Activated gamma-delta T cell treated with Interleukin-2 at 50 U/mL for 16 hours (primary cell): ENCODE results near the gene FAM9C.
"Not testable (repeated sequence)": the region's sequence is repeated elsewhere in the genome, so short reads cannot be mapped to it uniquely, and the experiment has no call there.

Source experiments
- DNase-seq: peaks from one replicate; pipeline ENCODE4 v3.0.0-alpha.2; 2020

The FAM9C gene

DNA sequence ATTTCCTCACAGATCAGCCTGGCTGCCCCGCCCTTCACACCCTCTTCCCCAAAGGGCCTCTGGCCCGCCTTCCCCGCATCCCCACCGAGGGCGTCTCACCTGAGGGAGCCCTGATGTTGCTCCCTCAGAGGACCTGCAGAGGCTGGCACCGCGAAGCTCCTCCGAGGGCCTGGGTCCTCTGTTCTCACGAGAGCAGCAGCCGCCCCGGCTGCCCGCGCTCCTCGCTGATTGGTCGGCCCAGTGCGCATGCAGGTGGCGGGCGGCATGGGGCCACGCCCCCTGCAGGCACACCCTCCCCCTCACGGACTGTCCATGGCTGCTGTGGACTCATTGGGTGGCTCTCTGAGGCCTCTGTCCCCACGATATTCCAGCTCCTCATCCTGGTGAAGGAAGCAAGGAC, at the start of gene FAM9C:
Gene FAM9C, minus strand, starts transcription at position 180 of the 400 bp plus-strand sequence. CDS start 831 bp downstream, outside the sequence.
- no peak for DNase-seq

- DNase-seq, result no peak
Measured at GRCh38 chrX:13093529-13094140, 49.2 kb upstream of the FAM9C start.

GRCh38 chrX:13092455-13092941, 48.1 kb upstream of the FAM9C start:
- DNase-seq, result peak; percentile 71

- DNase-seq, result no peak
Measured at GRCh38 chrX:13091111-13091765, 46.8 kb upstream of the FAM9C start.

DNA sequence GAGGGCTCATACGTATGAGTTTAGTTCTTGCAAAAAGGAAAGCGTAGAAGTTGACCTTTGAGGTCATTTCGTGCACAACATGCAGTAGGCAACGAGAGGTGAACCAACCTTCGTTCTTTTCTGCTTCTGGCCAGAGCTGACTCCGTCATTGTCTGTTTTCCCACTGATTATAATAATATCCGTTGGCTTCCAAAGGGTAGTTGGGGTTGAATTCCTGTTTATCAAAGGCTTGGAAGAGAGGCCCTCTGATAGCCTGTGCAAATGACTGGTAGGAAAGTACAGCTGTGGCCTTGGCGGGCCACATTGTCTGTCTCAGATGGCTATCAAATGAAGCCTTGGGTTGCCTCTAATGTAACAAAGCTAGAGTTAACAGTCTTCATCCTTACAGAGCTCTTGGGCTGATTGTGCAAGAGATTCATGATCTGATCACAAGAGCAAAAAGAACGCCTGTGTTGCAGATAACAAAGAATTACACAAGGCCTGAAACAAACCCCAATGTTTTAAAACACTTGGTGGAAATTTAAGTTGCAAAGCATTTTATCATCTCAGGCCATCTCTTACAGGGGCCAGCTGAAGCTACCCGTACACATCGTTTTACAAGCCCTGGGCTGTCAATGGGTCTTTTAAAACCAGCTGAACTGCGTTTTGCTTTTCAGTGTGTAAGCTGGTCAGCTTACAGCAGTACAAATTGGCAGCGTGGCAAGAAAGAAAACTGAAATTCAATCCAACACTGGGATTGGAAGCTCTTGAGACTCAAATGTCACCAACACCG, 46.1 kb upstream of the FAM9C start:
- DNase-seq, result no peak

DNA sequence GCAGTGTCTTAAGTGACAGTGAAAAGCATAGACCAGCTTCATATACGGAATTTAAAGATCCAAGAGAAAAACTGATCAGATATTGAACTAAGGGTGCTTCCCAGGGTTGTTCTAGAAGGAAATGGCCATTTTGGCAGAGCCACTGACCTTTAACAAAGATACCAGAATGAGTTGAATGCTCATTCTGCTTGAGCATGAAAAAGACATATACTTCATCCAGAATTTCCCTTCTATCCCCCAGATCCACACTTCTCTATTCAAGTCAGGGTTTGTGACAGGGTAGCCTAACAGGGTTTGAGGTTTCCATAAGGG, 45.6 kb upstream of the FAM9C start:
- DNase-seq, result no peak

GRCh38 chrX:13088156-13088487, 43.7 kb upstream of the FAM9C start:
- DNase-seq, result no peak

DNA sequence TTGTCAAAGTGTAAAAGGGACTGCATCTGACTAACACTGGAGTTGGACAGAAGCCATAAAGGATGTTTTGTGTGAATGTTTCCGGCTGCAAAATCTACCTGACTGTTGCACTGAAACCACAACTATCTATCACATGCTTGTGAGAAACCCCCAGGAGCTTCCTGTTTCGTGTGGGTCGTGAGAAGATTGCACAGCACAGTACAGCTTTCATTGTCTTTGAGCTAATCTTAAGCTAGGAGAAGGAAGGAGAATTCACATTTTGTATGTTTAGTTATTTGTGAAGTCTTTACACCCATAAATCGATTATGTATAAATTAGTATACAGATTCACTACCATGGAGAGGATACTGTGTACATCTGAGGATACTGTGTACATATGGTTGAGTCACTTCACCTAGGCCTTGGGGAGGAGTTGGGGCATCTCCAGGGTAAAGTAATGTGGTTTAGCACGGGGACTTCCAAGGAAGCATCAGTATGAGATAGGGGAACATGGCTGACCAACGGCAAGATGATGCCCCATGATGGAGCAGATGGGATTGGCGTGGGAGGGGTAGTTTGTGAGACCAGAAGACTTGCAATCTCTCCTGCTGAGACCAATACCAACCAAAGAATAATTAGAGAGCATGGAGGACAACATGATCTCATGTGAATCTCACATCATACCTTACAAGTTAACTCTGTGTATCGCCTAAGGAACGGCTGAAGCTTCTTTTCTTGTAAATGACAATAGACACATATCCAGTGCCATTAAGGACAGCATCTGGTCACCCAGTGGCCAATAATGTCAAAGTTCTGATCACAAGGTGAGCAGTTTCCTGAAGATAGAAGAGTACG, 43.1 kb upstream of the FAM9C start:
- peak; percentile 68 for DNase-seq

DNA sequence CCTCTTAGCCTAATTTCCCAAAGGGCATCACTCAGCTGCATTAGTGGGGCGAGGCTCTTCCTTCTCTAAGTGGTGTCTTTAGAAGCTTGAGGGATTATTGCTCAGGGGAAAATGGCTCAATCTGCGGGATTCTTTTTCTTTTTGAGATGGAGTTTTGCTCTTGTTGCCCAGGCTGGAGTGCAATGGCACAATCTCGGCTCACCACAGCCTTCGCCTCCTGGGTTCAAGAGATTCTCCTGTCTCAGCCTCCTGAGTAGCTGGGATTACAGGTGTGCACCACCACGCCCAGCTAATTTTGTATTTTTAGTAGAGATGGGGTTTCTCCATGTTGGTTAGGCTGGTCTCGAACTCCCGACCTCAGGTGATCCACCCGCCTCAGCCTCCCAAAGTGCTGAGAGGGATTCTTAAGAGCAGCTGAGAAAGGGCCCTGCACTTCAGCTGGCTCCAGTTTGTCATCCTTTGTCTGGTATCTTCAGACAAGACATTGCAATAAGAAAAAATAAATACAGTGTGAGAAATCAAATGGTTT, 42.4 kb upstream of the FAM9C start:
- not testable (repeated sequence) for DNase-seq

GRCh38 chrX:13086076-13086475, 41.7 kb upstream of the FAM9C start:
- DNase-seq, result no peak

- DNase-seq, result peak; percentile 55
Measured at GRCh38 chrX:13085526-13085925, 41.1 kb upstream of the FAM9C start.

DNA sequence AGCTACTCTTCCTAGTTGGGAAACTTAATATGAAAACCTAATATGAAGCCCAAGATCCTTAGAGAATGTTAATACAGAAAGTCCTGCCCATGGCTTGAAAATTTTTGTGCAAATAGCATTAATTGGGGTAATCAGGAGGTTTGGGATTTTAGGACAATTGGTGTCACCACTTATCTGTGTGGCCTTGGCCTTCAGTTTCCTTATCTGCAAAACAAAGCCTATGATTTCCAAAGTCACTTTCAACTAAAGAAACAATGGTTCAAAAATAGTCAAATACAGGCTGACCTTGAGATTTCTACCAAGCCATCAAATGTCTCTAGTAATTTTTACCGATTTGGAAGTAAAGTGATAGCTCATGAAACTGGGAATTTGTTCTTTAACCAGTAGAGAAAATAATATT, 40.2 kb upstream of the FAM9C start:
- DNase-seq, result no peak

DNA sequence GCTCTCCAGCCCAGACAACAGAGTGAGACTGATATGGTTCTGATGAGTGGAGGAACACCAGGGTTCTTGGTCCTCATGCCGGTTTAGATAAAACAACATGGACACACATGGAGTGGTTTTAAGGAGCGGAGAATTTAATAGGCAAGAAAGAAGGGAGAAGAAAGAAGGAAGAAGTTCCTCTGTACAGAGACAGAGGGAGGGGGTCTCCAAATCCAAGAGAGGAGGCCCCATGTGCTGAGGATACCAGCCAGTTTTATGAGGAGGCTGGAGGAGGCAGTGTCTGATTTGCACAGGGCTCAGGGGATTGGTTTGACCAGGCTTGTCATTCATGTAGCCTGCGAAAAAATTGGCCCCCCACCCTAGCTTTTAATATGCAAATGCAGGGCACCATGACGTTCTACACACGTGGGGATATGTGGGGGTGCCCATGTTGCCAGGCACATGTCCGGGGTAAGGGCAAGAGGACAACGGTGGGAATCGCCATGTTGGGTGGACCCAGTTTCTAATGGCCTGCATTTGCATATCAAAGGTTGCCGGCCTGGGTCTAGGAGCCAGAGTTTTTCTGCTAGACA, 39.4 kb upstream of the FAM9C start:
- not testable (repeated sequence) for DNase-seq

DNA sequence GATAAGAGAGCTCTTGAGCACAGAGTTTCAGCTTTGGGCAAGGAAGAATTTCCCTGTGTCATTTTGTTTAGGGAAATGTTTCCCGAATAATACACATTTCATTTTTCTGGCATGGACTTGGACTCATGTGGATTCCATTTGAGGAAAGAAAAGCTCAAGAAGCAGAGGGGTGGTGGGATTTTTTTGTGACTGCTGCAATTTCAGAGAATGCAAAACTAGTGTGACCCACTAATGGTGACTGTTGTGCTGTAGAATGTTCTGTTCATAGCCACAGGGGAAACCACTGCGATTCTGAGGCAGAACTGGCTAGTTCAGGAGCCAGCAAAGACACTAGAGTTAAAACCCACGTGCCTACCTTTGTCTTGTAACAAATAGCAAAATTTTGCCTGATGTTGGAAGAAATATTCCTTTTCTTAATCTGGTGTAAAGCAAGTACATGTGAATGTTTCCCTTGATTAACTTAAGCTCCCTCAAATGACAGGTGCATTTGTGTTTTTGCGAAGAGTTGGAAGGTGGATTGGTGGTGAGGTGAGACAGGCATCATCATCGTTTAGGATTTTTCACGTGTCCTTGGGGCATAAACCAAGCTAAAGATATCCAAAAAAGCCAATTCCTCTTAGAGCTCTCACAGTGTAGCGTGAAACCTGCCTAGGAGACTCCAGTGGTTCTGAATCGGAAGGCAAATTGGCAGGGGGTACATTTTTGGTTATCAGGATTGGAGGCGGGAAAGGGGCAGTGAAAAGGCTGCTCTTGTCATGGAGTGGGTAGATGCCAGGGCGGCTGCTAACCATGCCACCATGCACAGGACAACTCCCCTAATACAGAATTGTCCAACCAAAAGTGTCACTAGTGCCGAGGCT, 38.0 kb upstream of the FAM9C start:
- no peak for DNase-seq

DNA sequence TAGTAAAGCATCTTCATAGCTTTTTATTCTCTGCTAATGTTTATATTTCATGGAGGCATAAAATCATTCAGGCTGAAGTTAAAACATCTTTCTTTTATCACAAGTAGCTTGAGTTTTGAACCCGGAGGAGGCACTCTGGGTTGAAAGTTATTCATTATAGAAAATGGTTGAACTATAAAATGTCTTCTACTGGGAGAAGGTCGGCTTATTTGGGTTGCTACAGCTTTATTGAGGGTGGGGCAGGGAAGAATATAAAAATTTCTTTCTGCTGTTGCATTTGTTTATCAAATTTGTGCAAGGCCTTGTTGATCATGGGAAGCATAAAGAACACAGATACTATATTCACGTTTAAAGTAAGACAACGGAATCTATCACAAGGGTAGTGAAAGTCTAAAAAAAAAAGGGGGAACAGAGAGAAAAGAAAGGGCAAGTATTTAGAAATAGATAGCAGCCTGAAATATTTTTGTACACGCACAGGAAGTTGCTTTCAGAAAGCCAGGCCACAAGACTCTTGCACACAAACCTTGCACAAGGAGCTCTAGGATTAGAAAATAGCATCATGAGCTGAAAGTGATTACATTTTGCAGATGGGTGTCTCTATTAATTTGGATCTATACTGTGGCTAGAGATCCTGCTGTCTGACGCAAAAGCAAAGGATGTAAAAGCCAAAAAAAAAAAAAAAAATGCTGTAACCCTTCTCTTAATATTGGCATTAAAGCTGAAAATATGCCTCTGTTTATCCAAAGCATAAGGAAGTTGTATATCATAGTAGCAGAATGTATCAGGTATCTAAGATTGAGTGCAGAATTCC, 37.2 kb upstream of the FAM9C start:
- DNase-seq, result no peak

- no peak for DNase-seq
Measured at GRCh38 chrX:13080128-13080795, 35.8 kb upstream of the FAM9C start.

DNA sequence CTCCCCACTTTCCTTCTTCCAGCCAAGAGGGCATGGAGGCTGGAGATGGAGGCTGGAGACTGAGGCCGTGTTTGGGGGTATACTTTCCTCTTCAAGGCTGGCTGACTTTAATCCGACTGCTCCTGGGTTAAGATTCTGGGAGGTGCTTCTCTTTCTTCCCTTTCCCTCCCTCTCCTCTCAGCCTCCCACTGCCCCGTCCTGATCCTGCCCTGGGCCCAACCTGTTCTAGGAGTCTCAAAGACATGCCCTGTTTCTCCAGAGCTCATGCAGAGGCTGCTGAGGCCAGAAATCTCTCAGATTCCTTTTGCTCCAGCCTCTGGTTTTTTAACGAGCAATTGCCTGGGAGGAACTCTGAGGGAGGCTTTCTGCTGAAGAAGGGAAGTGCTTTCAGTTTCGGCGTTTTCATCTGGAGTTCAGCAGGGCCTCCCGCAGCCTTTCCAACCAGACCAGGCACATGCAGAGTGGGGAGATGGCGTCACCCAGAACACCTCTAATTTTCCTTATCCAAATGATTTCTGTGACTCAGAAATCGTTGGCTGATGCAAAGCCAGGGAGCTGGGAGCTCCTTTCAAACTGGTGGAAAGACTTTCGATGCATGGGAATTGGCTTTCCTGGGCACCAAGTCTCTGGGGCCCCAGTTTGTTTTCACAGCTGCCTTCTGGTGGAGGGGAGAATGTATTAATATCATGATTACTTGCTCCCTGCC, 34.5 kb upstream of the FAM9C start:
- DNase-seq, result no peak

DNA sequence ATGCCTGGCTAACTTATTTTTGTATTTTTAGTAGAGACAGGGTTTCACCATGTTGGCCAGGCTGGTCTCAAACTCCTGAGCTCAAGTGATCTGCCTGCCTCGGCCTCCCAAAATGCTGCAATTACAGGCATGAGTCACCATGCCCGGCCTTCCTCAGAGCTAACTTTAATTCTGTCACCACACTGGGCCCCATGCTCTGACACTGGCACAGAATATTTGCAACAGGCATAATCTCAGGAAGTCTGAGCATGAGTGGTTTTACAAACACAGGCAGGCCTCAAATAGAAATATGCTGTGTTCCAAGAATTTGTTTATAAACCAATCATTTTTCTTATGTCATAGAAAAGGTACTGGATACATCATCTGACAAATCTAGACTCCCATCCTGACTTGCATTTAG, 32.7 kb upstream of the FAM9C start:
- no peak for DNase-seq

- DNase-seq, result no peak
Measured at GRCh38 chrX:13076176-13076961, 31.9 kb upstream of the FAM9C start.
